Stomach smooth muscle (tissue), 2 donors: Measurements from ENCODE around the gene PIP5K1B.
A peak's percentile ranks its signal among the peaks of the same experiment; 100 is the strongest.
"Not testable (repeated sequence)": the region's sequence is repeated elsewhere in the genome, so short reads cannot be mapped to it uniquely, and the experiment has no call there.

Experiments
- H3K27ac ChIP-seq: one replicate; pipeline ENCODE4 v1.7.0; 2013; ENCODE audit warnings: mild to moderate bottlenecking, low read length, inconsistent platforms
- H3K27me3 ChIP-seq, 2 donors: one replicate each; pipeline ENCODE4 v1.7.0; 2013; ENCODE audit warnings: low read length in 2 of 2; ENCODE audit not compliant: insufficient read depth in 2 of 2, control insufficient read depth in 1 of 2
- H3K36me3 ChIP-seq, 2 donors: one replicate each; pipeline ENCODE4 v1.7.0; 2013; ENCODE audit warnings: low read length in 2 of 2; ENCODE audit not compliant: control insufficient read depth in 2 of 2, insufficient read depth in 2 of 2
- H3K4me1 ChIP-seq: one replicate; pipeline ENCODE4 v1.7.0; 2013; ENCODE audit warnings: low read length; ENCODE audit not compliant: control insufficient read depth, insufficient read depth
- H3K4me3 ChIP-seq, 2 donors: one replicate each; pipeline ENCODE4 v1.7.0; 2013; ENCODE audit warnings: low read length in 2 of 2
- H3K9ac ChIP-seq, 2 donors: one replicate each; pipeline ENCODE4 v1.7.0; 2013; ENCODE audit warnings: low read length in 2 of 2, mild to moderate bottlenecking in 1 of 2
- H3K9me3 ChIP-seq, 2 donors: one replicate each; pipeline ENCODE4 v1.7.0; 2013; ENCODE audit warnings: low read length in 2 of 2; ENCODE audit not compliant: control insufficient read depth in 2 of 2
- donor health status: healthy.
- donor health status: Pancreatic carcinoma.

Gene PIP5K1B

DNA sequence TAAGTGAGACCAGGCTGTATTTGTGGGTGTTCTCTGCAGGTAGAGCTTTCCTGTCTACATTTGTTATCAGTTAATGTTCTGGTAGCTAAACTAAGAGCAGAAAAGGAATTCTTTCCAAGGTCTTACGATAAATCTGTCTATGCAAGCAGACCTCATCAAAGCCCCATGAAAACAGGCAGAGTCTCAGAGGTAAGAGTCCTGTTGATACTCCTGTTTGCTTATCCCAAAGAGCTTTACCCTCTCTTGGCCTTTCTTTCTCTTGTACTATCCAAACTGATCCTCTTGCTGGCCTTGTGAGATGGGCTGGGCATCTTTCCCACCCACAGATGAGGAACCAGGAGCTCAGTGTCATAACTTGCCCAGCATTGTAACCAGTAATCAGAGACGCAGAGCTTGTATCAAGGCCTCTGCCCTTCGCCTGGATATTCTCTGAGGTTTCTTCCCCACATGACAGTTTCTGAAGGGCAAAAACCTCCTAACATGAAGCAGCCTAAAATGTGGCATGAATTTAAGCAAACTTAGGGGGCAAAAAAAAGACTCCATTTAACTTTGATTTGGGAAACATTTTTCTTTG lies 275.4 kb downstream of the PIP5K1B start:
- H3K27me3 ChIP-seq: no peaks in the 10 kb centered on the region
- no peak overlapping the region for H3K9ac ChIP-seq
- H3K36me3 ChIP-seq: no peaks in the 10 kb centered on the region
- peaks cover 14% of the 10 kb centered on the region for H3K4me1 ChIP-seq
- no peaks in the 10 kb centered on the region for H3K9me3 ChIP-seq
- H3K4me3 ChIP-seq: no peak overlapping the region
- H3K27ac ChIP-seq: peak overlapping the region; percentile 49

- Histone ChIP-seq H3K9me3 (no peaks in the 10 kb centered on the region), H3K9ac (no peak overlapping the region), H3K27me3 (no peaks in the 10 kb centered on the region), H3K4me1 (peaks cover 14% of the 10 kb centered on the region), H3K27ac (no peak overlapping the region), H3K4me3 (no peak overlapping the region), H3K36me3 (no peaks in the 10 kb centered on the region)
Measured at GRCh38 chr9:68981789-68982188, 276.7 kb downstream of the PIP5K1B start.

DNA sequence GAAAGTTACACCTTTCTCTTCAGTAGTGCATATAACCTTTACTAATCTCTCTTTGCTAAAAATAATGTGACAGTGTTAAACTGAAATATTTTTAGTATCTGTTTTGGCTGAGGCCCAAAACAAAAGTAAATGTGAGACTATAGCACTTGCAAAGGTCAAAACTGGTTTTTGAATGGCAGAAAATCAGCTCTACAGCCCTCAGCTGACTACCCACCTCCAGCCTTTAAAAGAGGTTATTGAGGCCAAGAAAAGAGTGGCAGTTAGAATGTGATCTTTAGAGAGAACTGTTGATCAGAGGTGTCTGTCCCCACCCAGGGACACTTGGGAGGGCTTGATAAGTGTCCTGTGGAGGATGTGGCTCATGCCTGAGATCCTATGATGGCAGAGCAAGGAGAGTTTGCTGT lies 278.0 kb downstream of the PIP5K1B start:
- H3K9ac ChIP-seq: no peak overlapping the region
- peaks cover 14% of the 10 kb centered on the region for H3K4me1 ChIP-seq
- no peaks in the 10 kb centered on the region for H3K27me3 ChIP-seq
- H3K27ac ChIP-seq: no peak overlapping the region
- no peak overlapping the region for H3K4me3 ChIP-seq
- H3K36me3 ChIP-seq: no peaks in the 10 kb centered on the region
- H3K9me3 ChIP-seq: no peaks in the 10 kb centered on the region

DNA sequence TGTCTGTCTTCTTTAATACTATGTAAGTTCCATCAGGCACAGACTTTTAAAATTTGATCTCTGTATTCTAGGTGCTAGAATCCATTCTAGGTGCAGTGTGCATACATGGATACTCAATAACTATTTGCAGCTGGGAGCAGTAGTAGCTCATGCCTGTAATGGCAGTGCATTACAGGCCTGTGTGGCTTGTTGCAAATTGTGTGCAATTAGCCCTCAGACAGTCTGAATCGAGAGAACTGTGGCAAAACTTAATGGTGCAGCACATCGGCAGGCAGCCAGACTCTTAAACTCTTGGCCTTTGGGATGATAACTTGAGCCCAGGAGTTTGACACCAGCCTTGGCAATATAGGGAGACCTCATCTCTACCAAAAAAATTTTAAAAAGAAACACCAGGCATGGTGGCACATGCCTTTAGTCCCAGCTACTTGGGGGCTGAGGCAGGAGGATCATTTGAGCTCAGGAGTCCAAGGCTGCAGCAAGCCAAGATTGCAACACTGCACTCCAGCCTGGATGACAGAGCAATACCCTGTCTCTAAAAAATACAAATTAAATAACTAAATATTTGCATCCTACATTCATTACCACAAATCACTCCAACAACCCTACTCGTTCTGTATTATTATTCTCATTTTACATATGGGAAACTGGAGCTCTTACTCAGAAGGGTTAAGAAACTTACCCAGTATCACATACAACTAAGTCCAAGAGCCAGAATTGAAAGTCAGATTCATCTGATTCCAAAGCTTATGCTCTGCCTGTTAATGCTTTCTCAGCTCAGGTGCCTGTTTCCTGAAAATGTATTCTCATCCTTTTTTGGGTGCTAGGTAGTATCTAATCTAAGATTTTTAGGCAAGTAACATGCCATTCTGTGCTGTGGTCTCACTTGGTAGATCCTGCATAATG lies 278.7 kb downstream of the PIP5K1B start:
- no peak overlapping the region for H3K4me3 ChIP-seq
- H3K27me3 ChIP-seq: no peaks in the 10 kb centered on the region
- H3K9ac ChIP-seq: no peak overlapping the region
- H3K27ac ChIP-seq: no peak overlapping the region
- H3K4me1 ChIP-seq: peaks cover 14% of the 10 kb centered on the region
- no peaks in the 10 kb centered on the region for H3K36me3 ChIP-seq
- H3K9me3 ChIP-seq: no peaks in the 10 kb centered on the region

- not testable (repeated sequence) for H3K9me3 ChIP-seq, H3K27me3 ChIP-seq, H3K9ac ChIP-seq
Measured at GRCh38 chr9:68986949-68987348, 281.9 kb downstream of the PIP5K1B start.

GRCh38 chr9:68991457-68991856 lies 286.4 kb downstream of the PIP5K1B start:
- Histone ChIP-seq H3K27me3 (no peaks in the 10 kb centered on the region), H3K36me3 (no peaks in the 10 kb centered on the region), H3K9me3 (no peaks in the 10 kb centered on the region), H3K4me1 (no peaks in the 10 kb centered on the region), H3K27ac (no peak overlapping the region), H3K9ac (no peak overlapping the region), H3K4me3 (no peak overlapping the region)

More at GRCh38 chr9:68986949-68987348, 281.9 kb downstream of the PIP5K1B start:
- not testable (repeated sequence) for H3K27ac ChIP-seq, H3K36me3 ChIP-seq, H3K4me1 ChIP-seq, H3K4me3 ChIP-seq

GRCh38 chr9:68995776-68996175 lies 290.7 kb downstream of the PIP5K1B start:
- Histone ChIP-seq H3K9me3 (no peaks in the 10 kb centered on the region), H3K27ac (no peak overlapping the region), H3K9ac (no peak overlapping the region), H3K4me3 (no peak overlapping the region), H3K36me3 (no peaks in the 10 kb centered on the region), H3K27me3 (no peaks in the 10 kb centered on the region), H3K4me1 (peaks cover 5% of the 10 kb centered on the region)

- no peaks in the 10 kb centered on the region for H3K9me3 ChIP-seq
- H3K9ac ChIP-seq: no peak overlapping the region
- peaks cover 5% of the 10 kb centered on the region for H3K4me1 ChIP-seq
- H3K27me3 ChIP-seq: no peaks in the 10 kb centered on the region
- H3K4me3 ChIP-seq: no peak overlapping the region
- no peaks in the 10 kb centered on the region for H3K36me3 ChIP-seq
- H3K27ac ChIP-seq: no peak overlapping the region
Measured at GRCh38 chr9:68996462-68996861, 291.4 kb downstream of the PIP5K1B start.

DNA sequence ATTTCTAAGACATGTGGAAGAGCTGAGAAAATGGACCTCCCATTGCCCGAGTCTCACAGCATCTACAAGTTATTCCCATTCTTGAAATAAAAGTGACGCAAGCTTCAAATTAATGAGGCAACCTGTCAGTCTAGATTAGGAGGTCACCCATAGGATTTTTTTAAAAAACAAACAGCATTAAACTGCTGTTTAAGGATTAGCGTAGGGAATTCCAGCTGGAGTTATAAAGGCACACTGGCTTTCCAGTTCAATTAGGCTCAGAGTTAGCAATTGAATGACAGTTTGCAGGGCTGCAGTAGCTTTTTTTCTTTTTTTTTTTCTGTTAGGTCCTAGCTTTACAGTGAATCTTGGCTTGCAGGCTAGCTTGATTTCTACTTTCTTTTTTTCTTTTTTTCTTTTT lies 292.6 kb downstream of the PIP5K1B start:
- H3K4me3 ChIP-seq: no peak overlapping the region
- no peaks in the 10 kb centered on the region for H3K36me3 ChIP-seq
- no peak overlapping the region for H3K27ac ChIP-seq
- H3K27me3 ChIP-seq: no peaks in the 10 kb centered on the region
- H3K4me1 ChIP-seq: peaks cover 5% of the 10 kb centered on the region
- no peak overlapping the region for H3K9ac ChIP-seq
- no peaks in the 10 kb centered on the region for H3K9me3 ChIP-seq

DNA sequence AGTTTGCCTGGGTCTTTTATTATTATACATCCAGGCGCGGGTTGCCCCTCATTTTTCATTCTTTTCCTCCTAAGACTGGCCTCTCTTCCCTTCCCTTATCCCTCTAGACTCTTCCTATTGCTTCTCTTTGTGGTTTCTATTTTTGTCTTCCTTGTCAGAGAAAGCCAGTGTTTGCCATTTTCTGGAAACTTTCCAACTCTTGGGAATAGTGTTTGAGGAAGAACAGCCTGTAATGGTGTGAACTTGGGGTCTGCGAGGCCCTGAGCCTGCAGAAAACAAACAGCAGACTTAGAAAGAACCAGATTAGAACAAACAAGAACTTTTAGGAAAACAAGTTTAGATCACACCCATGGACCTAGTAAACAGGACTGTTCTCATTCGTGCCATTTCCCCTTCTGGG lies 293.3 kb downstream of the PIP5K1B start:
- Histone ChIP-seq H3K27ac (no peak overlapping the region), H3K9me3 (no peaks in the 10 kb centered on the region), H3K27me3 (no peaks in the 10 kb centered on the region), H3K36me3 (no peaks in the 10 kb centered on the region), H3K4me1 (peaks cover 5% of the 10 kb centered on the region), H3K9ac (no peak overlapping the region), H3K4me3 (no peak overlapping the region)

GRCh38 chr9:68998812-68999211 lies 293.8 kb downstream of the PIP5K1B start:
- Histone ChIP-seq H3K4me1 (peaks cover 5% of the 10 kb centered on the region), H3K27ac (no peak overlapping the region), H3K9ac (no peak overlapping the region), H3K27me3 (no peaks in the 10 kb centered on the region), H3K9me3 (no peaks in the 10 kb centered on the region), H3K4me3 (no peak overlapping the region), H3K36me3 (no peaks in the 10 kb centered on the region)
